ENCODE results near the gene AOC3. TPM values are rescaled to one million over a fixed set of nuclear protein-coding genes. Genes with fewer than 3 reads are reported as not detected.

AOC3 gene
- polyA plus RNA-seq, 1 donor (not counting 4 experiments of a cell fraction or from before 2014, with no cell fraction given) = 0.22 TPM

DNA sequence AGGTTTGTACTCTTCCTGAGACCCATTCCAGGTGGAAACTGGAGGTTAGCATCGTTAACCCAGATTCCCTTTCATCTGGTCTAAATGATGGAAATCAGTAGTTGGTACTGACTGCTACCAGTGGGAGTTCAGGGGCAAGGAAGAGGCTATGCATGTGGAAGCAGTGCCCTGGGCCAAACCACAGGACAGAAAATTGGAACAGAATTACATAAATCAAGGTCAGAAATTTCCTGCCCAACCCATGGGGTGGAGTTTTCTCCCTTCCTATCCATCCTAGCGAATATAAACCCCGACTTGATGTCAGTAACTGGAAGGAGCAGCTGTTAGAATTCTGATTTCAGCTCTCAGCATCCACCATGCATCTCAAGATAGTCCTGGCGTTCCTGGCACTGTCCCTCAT is 6.7 kb upstream of the AOC3 start, which contains the start of gene AOC2:
AOC2 (plus strand) TSS at position 310 of the 400 bp plus-strand sequence; CDS start at position 357, 47 bp downstream.
- TF ChIP-seq, protein P1, sequence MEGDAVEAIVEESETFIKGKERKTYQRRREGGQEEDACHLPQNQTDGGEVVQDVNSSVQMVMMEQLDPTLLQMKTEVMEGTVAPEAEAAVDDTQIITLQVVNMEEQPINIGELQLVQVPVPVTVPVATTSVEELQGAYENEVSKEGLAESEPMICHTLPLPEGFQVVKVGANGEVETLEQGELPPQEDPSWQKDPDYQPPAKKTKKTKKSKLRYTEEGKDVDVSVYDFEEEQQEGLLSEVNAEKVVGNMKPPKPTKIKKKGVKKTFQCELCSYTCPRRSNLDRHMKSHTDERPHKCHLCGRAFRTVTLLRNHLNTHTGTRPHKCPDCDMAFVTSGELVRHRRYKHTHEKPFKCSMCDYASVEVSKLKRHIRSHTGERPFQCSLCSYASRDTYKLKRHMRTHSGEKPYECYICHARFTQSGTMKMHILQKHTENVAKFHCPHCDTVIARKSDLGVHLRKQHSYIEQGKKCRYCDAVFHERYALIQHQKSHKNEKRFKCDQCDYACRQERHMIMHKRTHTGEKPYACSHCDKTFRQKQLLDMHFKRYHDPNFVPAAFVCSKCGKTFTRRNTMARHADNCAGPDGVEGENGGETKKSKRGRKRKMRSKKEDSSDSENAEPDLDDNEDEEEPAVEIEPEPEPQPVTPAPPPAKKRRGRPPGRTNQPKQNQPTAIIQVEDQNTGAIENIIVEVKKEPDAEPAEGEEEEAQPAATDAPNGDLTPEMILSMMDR (optimal IDR thresholded peaks at IDR 0.05 in 1 of 3, IDR thresholded peaks at IDR 0.05 in 1 of 3, conservative IDR thresholded peaks at IDR 0.05 in 1 of 3; ENCODE audit: extremely low read depth in 1 of 3, insufficient read depth in 2 of 3, low read length in 3 of 3) = no peak
- TF ChIP-seq EZH2 (IDR thresholded peaks at IDR 0.05; ENCODE audit: low read length) = no peak
- FAIRE-seq = no peak
- Histone ChIP-seq H4K20me1 (ENCODE audit: control insufficient read depth, extremely low read depth, insufficient read depth, low read length) (peaks cover 3% of the 10 kb centered on the region), H2AFZ (ENCODE audit: control insufficient read depth, low read length) (no peak within 1 kb of the TSS), H3K4me2 (ENCODE audit: control insufficient read depth, extremely low read depth, insufficient read depth, low read depth, low read length) (no peak within 1 kb of the TSS), H3K9me1 (ENCODE audit: control insufficient read depth, extremely low read depth, insufficient read depth, low read length) (no peaks in the 10 kb centered on the region), H3K36me3 (ENCODE audit: control insufficient read depth in 2 of 2, extremely low read depth in 1 of 2, insufficient read depth in 2 of 2, low read length in 2 of 2) (peaks cover 36 to 40% of the 10 kb centered on the region in 2 experiments), H3K79me2 (ENCODE audit: control insufficient read depth, insufficient read depth, low read length) (no peaks in the 10 kb centered on the region), H3K27ac (ENCODE audit: control insufficient read depth, insufficient read depth, low read length) (no peak within 1 kb of the TSS), H3K27me3 (ENCODE audit: control insufficient read depth, extremely low read depth, insufficient read depth, low read length) (no peaks in the 10 kb centered on the region), H3K4me3 (ENCODE audit: control insufficient read depth in 2 of 3, extremely low read depth in 1 of 3, insufficient read depth in 2 of 3, low read depth in 1 of 3, low read length in 3 of 3) (no peak within 1 kb of the TSS), H3K9ac (ENCODE audit: control insufficient read depth, extremely low read depth, insufficient read depth, low read length) (no peak within 1 kb of the TSS), H3K9me3 (ENCODE audit: control insufficient read depth, low read depth, low read length) (no peaks in the 10 kb centered on the region), H3K4me1 (ENCODE audit: control insufficient read depth, extremely low read depth, insufficient read depth, low read length) (no peaks in the 10 kb centered on the region)
- dilution Hi-C loops (cut with MboI; ENCODE audit: extremely low pct_ligation_motif_present, low sequenced_read_pairs) = loop anchor here (25.0 kb wide), 1 partner anchor 93 kb away; no protein-coding TSS in a partner anchor
- no peak for DNase-seq (ENCODE audit: low read depth, low spot score)

DNA sequence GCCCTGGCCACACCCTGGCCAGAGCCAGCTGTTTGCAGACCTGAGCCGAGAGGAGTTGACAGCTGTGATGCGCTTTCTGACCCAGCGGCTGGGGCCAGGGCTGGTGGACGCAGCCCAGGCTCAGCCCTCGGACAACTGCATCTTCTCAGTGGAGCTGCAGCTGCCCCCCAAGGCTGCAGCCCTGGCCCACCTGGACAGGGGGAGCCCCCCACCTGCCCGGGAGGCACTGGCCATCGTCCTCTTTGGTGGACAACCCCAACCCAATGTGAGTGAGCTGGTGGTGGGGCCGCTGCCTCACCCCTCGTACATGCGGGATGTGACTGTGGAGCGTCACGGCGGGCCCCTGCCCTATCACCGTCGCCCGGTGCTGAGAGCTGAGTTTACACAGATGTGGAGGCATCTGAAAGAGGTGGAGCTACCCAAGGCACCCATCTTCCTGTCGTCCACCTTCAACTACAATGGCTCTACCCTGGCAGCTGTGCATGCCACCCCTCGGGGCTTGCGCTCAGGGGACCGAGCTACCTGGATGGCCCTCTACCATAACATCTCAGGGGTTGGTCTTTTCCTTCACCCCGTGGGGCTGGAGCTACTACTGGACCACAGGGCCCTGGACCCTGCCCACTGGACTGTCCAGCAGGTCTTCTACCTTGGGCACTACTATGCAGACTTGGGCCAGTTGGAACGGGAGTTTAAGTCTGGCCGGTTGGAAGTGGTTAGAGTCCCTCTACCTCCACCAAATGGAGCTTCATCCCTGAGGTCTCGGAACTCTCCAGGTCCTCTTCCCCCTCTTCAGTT is 6.0 kb upstream of the AOC3 start:
- dilution Hi-C loops (cut with MboI; ENCODE audit: extremely low pct_ligation_motif_present, low sequenced_read_pairs) = loop anchor here (25.0 kb wide), 1 partner anchor 92 kb away; no protein-coding TSS in a partner anchor
- Histone ChIP-seq H3K27ac (ENCODE audit: control insufficient read depth, insufficient read depth, low read length) (no peak overlapping the region), H3K9me1 (ENCODE audit: control insufficient read depth, extremely low read depth, insufficient read depth, low read length) (no peaks in the 10 kb centered on the region), H3K4me3 (ENCODE audit: control insufficient read depth in 2 of 3, extremely low read depth in 1 of 3, insufficient read depth in 2 of 3, low read depth in 1 of 3, low read length in 3 of 3) (no peak overlapping the region), H3K9me3 (ENCODE audit: control insufficient read depth, low read depth, low read length) (no peaks in the 10 kb centered on the region), H4K20me1 (ENCODE audit: control insufficient read depth, extremely low read depth, insufficient read depth, low read length) (peaks cover 3% of the 10 kb centered on the region), H2AFZ (ENCODE audit: control insufficient read depth, low read length) (no peak overlapping the region), H3K79me2 (ENCODE audit: control insufficient read depth, insufficient read depth, low read length) (no peaks in the 10 kb centered on the region), H3K9ac (ENCODE audit: control insufficient read depth, extremely low read depth, insufficient read depth, low read length) (no peak overlapping the region), H3K4me1 (ENCODE audit: control insufficient read depth, extremely low read depth, insufficient read depth, low read length) (no peaks in the 10 kb centered on the region), H3K4me2 (ENCODE audit: control insufficient read depth, extremely low read depth, insufficient read depth, low read depth, low read length) (no peak overlapping the region), H3K36me3 (ENCODE audit: control insufficient read depth in 2 of 2, extremely low read depth in 1 of 2, insufficient read depth in 2 of 2, low read length in 2 of 2) (peaks cover 33 to 38% of the 10 kb centered on the region in 2 experiments), H3K27me3 (ENCODE audit: control insufficient read depth, extremely low read depth, insufficient read depth, low read length) (no peaks in the 10 kb centered on the region)
- no peak for FAIRE-seq
- DNase-seq (ENCODE audit: low read depth, low spot score) = no peak
- TF ChIP-seq, protein P1 (optimal IDR thresholded peaks at IDR 0.05 in 1 of 3, IDR thresholded peaks at IDR 0.05 in 1 of 3, conservative IDR thresholded peaks at IDR 0.05 in 1 of 3; ENCODE audit: extremely low read depth in 1 of 3, insufficient read depth in 2 of 3, low read length in 3 of 3) = no peak
- TF ChIP-seq EZH2 (IDR thresholded peaks at IDR 0.05; ENCODE audit: low read length) = no peak

Data from keratinocyte (primary cell).